Liver (tissue), 9 donors: ENCODE results near the gene KRT80. TPM values are rescaled to one million over a fixed set of nuclear protein-coding genes. Genes with fewer than 3 reads are reported as not detected.

Experiments used
- DNase-seq: peaks from one replicate; pipeline ENCODE4 v3.0.0-alpha.2; 2017; ENCODE audit warnings: low spot score
- H3K27ac ChIP-seq, 2 donors: one replicate each; pipeline ENCODE4 v1.7.0; 2013; ENCODE audit warnings: inconsistent platforms in 2 of 2, low read length in 2 of 2, control low read depth in 1 of 2, low read depth in 1 of 2, mild to moderate bottlenecking in 1 of 2
- H3K27me3 ChIP-seq, 4 donors: one replicate each; pipeline versions ENCODE4 v1.6.1 to v1.7.0; 2013; ENCODE audit warnings: low read length in 3 of 4, inconsistent platforms in 1 of 4, mild to moderate bottlenecking in 1 of 4, moderate library complexity in 1 of 4; ENCODE audit not compliant: control insufficient read depth in 4 of 4, insufficient read depth in 4 of 4
- H3K36me3 ChIP-seq, 4 donors: one replicate each; pipeline versions ENCODE4 v1.6.1 to v1.7.0; 2013; ENCODE audit warnings: low read length in 3 of 4, mild to moderate bottlenecking in 3 of 4, low read depth in 1 of 4, moderate library complexity in 1 of 4; ENCODE audit not compliant: control insufficient read depth in 4 of 4, insufficient read depth in 3 of 4
- H3K4me1 ChIP-seq, 4 donors: one replicate each; pipeline versions ENCODE4 v1.6.1 to v1.7.0; 2013; ENCODE audit warnings: low read length in 3 of 4, mild to moderate bottlenecking in 3 of 4, moderate library complexity in 1 of 4; ENCODE audit not compliant: control insufficient read depth in 4 of 4, insufficient read depth in 4 of 4
- H3K4me3 ChIP-seq, 3 donors: one replicate each; pipeline versions ENCODE4 v1.6.1 to v1.7.0; 2013; ENCODE audit warnings: low read length in 3 of 3, control low read depth in 1 of 3, low read depth in 1 of 3, mild to moderate bottlenecking in 1 of 3
- H3K9ac ChIP-seq, 2 donors: one replicate each; pipeline ENCODE4 v1.7.0; 2013; ENCODE audit warnings: low read length in 2 of 2, mild to moderate bottlenecking in 2 of 2, moderate library complexity in 2 of 2, control low read depth in 1 of 2, low read depth in 1 of 2
- H3K9me3 ChIP-seq, 4 donors: one replicate each; pipeline versions ENCODE4 v1.6.1 to v1.7.0; 2013; ENCODE audit warnings: low read length in 3 of 4; ENCODE audit not compliant: control insufficient read depth in 4 of 4
- FOXA1 ChIP-seq: IDR thresholded peaks from 2 replicates; pipeline ENCODE4 v1.6.1; 2016; ENCODE audit warnings: antibody characterized with exemption
- GABPA ChIP-seq, 2 donors: IDR thresholded peaks in 1 of 2; conservative IDR thresholded peaks in 1 of 2; 2 replicates each; pipeline ENCODE4 v1.6.1; 2016; ENCODE audit warnings: antibody characterized with exemption in 2 of 2, mild to moderate bottlenecking in 1 of 2, moderate library complexity in 1 of 2
- HNF4A ChIP-seq, 2 donors: conservative IDR thresholded peaks; 2 replicates each; pipeline ENCODE4 v1.6.1; 2016; ENCODE audit warnings: antibody characterized with exemption in 2 of 2, mild to moderate bottlenecking in 2 of 2
- HNF4G ChIP-seq: IDR thresholded peaks from 2 replicates; pipeline ENCODE4 v1.6.1; 2016; ENCODE audit warnings: antibody characterized with exemption
- JUND ChIP-seq, 2 donors: IDR thresholded peaks; 2 replicates each; pipeline ENCODE4 v1.6.1; 2016; ENCODE audit warnings: antibody characterized with exemption in 2 of 2
- NR2F2 ChIP-seq: IDR thresholded peaks from 2 replicates; pipeline ENCODE4 v1.6.1; 2016; ENCODE audit warnings: antibody characterized with exemption
- RAD21 ChIP-seq, 2 donors: IDR thresholded peaks; 2 replicates each; pipeline ENCODE4 v1.6.1; 2016; ENCODE audit warnings: antibody characterized with exemption in 2 of 2, mild to moderate bottlenecking in 2 of 2
- TAF1 ChIP-seq: conservative IDR thresholded peaks from 2 replicates; pipeline ENCODE4 v1.6.1; 2016; ENCODE audit warnings: antibody characterized with exemption, mild to moderate bottlenecking
- YY1 ChIP-seq: IDR thresholded peaks from 2 replicates; pipeline ENCODE4 v1.6.1; 2016; ENCODE audit warnings: antibody characterized with exemption, mild to moderate bottlenecking
- ZBTB33 ChIP-seq: IDR thresholded peaks from 2 replicates; pipeline ENCODE4 v1.6.1; 2016; ENCODE audit warnings: antibody characterized with exemption
- whole genome bisulfite sequencing: extraction: QIAGEN DNeasy Blood & Tissue Kit; methylation state at CpG from one replicate; pipeline ENCODE4 v1.1.7; 2013; 5-methylcytosine and 5-hydroxymethylcytosine counted together
- polyA plus RNA-seq, 2 donors: library from polyadenylated mRNA; stranded (reverse) in 1 of 2; unstranded in 1 of 2; fragments of 200-250 nt in 1 of 2; fragments of >200 nt in 1 of 2; fragmentation: Nextera tagmentation in 1 of 2; extraction: Ambion mirVana in 1 of 2; gene quantifications; one replicate each; pipeline versions ENCODE4 v1.2.1 to v1.2.3, GENCODE V29; 2013 to 2015
- total RNA-seq, 2 donors: library from RNA; depleted of rRNA; stranded (reverse); fragments of >200 nt; gene quantifications; one replicate each; pipeline ENCODE4 v1.2.3, GENCODE V29; 2014
- TF ChIP-seq, protein P1 (sequence below): IDR thresholded peaks from 2 replicates; pipeline ENCODE4 v1.6.1; 2016; ENCODE audit warnings: antibody characterized with exemption, mild to moderate bottlenecking
- TF ChIP-seq, protein P2 (sequence below): IDR thresholded peaks from 2 replicates; pipeline ENCODE4 v1.6.1; 2016; ENCODE audit warnings: antibody characterized with exemption
- donor health status: healthy.
- donor health status: healthy.
- donor health status: healthy.
- donor health status: healthy.
- donor health status: healthy.

The KRT80 gene
- total and polyA plus RNA-seq, 4 donors = 0.04 to 0.12 (median 0.07) TPM

DNA sequence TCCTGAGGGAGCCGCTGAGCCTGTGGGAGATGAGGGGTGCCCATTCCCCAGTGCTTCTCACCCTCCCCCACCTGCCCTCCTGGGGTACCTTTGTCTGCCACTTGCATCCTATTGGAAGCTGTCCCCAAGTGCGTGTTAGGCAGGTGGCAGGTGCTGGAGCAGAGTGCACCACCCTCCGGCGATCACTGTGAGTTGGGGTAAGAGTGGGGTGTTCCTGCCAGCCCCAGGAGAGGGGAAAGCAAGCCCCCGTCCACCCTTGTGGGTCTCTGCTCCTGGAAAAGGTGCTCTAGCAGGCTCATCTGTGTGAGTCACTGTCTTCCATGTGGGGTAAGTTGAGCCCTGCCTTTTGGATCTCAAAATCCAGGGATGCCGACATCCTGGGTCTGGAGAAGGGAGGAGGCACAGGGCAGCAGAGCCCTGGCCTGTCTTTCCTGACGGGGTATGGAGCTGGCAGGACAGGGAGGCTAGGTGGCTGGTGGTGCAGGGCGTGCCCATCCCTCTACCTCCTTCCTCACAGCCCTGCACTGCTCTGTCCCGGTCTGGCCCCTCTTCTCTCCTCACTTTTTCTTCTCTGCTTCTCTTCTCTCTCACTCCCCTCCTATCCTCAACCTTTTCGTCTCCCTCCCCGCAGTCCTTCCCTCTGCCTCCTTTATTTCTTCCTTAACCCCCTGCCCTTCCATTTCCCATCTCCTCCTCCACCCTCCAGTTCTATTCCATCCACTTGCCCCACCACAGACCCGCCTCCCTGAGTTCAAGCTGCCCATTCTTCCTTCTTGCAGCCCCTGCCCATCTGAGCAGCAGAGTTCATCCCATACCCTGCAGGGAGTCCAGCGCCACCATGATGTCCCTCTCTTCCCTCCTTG is 21.1 kb upstream of the KRT80 start:
- Histone ChIP-seq H3K4me1 (peaks cover 0 to 2% (median 0%) of the 10 kb centered on the region in 4 donors), H3K27ac (no peak overlapping the region)

GRCh38 chr12:52211716-52212585 is 20.1 kb upstream of the KRT80 start:
- 85% methylated on average over 13 of the region's 13 CpGs for WGBS
- no peak for DNase-seq
- Histone ChIP-seq H3K9ac (no peak overlapping the region), H3K36me3 (no peaks in the 10 kb centered on the region), H3K9me3 (no peaks in the 10 kb centered on the region), H3K4me1 (peaks cover 0 to 2% (median 0%) of the 10 kb centered on the region in 4 donors), H3K27me3 (peaks cover 0 to 4% (median 0%) of the 10 kb centered on the region in 4 donors), H3K27ac (no peak overlapping the region), H3K4me3 (no peak overlapping the region)
- TF ChIP-seq ZBTB33 = no peak

More for the DNA sequence above, 21.1 kb upstream of the KRT80 start:
- WGBS = 72% methylated on average over 13 of the region's 13 CpGs
- peaks cover 0 to 4% (median 0%) of the 10 kb centered on the region in 4 donors for H3K27me3 ChIP-seq
- no peak overlapping the region for H3K4me3 ChIP-seq
- TF ChIP-seq TAF1 (no peak), YY1 (no peak), FOXA1 (no peak), RAD21 (IDR thresholded peaks at IDR 0.05) (no peak), HNF4G (no peak), NR2F2 (no peak), GABPA (IDR thresholded peaks at IDR 0.05 in 1 of 2, conservative IDR thresholded peaks at IDR 0.05 in 1 of 2) (no peak), HNF4A (conservative IDR thresholded peaks at IDR 0.05) (no peak), JUND (IDR thresholded peaks at IDR 0.05) (no peak)
- TF ChIP-seq, protein P1, sequence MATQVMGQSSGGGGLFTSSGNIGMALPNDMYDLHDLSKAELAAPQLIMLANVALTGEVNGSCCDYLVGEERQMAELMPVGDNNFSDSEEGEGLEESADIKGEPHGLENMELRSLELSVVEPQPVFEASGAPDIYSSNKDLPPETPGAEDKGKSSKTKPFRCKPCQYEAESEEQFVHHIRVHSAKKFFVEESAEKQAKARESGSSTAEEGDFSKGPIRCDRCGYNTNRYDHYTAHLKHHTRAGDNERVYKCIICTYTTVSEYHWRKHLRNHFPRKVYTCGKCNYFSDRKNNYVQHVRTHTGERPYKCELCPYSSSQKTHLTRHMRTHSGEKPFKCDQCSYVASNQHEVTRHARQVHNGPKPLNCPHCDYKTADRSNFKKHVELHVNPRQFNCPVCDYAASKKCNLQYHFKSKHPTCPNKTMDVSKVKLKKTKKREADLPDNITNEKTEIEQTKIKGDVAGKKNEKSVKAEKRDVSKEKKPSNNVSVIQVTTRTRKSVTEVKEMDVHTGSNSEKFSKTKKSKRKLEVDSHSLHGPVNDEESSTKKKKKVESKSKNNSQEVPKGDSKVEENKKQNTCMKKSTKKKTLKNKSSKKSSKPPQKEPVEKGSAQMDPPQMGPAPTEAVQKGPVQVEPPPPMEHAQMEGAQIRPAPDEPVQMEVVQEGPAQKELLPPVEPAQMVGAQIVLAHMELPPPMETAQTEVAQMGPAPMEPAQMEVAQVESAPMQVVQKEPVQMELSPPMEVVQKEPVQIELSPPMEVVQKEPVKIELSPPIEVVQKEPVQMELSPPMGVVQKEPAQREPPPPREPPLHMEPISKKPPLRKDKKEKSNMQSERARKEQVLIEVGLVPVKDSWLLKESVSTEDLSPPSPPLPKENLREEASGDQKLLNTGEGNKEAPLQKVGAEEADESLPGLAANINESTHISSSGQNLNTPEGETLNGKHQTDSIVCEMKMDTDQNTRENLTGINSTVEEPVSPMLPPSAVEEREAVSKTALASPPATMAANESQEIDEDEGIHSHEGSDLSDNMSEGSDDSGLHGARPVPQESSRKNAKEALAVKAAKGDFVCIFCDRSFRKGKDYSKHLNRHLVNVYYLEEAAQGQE = no peak
- TF ChIP-seq, protein P2, sequence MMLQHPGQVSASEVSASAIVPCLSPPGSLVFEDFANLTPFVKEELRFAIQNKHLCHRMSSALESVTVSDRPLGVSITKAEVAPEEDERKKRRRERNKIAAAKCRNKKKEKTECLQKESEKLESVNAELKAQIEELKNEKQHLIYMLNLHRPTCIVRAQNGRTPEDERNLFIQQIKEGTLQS = no peak
- no peak for DNase-seq
- H3K9ac ChIP-seq = no peak overlapping the region
- no peaks in the 10 kb centered on the region for H3K36me3 ChIP-seq
- no peaks in the 10 kb centered on the region for H3K9me3 ChIP-seq
